SU-DHL-6 (cell line): ENCODE data around the gene IL6ST.

ENCODE experiments used
- EZH2phosphoT487 ChIP-seq: fragments of 200-600 bp; sonication (generic), shearing (Covaris generic); conservative IDR thresholded peaks from 2 replicates; pipeline ENCODE4 v1.6.1; 2018; ENCODE audit warnings: mild to moderate bottlenecking, antibody characterized with exemption, low read length, moderate library complexity, mixed read lengths
- TF ChIP-seq, protein P1 (sequence below): fragments of 200-600 bp; sonication (generic); IDR thresholded peaks from one replicate; pipeline ENCODE4 v1.5.1; 2017; ENCODE audit warnings: antibody characterized with exemption, mild to moderate bottlenecking, low read length, moderate library complexity; ENCODE audit not compliant: insufficient read depth, poor library complexity, severe bottlenecking

DNA sequence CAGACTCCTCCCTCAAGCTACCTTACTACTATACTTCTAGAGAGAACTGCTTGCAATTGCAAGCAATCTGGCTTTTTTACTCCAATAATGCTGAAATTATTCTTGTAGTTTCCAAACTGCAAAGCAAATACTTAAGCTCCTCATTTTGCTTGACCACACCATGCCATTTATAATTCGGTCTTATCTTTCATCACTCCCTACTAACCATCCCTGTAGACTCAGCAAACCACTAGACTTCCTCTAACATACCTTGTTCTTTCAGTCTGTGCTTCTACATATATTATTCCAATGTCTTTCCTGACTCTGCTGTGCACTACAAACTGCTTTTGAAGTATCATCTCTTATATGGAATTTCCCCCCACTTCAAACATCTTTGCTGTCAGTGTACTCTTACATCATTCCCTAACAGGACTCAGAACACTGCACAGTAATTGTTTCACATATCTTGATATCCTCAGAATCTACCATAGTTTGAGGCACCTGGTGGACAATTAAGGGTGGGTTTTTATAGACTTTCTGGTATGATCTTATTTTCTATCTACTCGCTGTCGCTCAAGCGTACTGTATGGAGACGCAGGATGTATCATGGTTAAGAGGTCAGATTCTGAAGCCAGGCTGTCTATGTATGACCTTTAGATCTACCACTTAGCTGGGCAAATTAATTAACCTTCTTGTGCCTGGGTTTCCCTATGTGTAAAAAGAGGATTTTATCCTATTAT is 2.8 kb downstream of the IL6ST start:
- TF ChIP-seq, protein P1, sequence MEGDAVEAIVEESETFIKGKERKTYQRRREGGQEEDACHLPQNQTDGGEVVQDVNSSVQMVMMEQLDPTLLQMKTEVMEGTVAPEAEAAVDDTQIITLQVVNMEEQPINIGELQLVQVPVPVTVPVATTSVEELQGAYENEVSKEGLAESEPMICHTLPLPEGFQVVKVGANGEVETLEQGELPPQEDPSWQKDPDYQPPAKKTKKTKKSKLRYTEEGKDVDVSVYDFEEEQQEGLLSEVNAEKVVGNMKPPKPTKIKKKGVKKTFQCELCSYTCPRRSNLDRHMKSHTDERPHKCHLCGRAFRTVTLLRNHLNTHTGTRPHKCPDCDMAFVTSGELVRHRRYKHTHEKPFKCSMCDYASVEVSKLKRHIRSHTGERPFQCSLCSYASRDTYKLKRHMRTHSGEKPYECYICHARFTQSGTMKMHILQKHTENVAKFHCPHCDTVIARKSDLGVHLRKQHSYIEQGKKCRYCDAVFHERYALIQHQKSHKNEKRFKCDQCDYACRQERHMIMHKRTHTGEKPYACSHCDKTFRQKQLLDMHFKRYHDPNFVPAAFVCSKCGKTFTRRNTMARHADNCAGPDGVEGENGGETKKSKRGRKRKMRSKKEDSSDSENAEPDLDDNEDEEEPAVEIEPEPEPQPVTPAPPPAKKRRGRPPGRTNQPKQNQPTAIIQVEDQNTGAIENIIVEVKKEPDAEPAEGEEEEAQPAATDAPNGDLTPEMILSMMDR: no peak
- TF ChIP-seq EZH2phosphoT487: no peak
